Measurements from ENCODE around the gene TRIM40. TPM values are rescaled to one million over a fixed set of nuclear protein-coding genes. Genes with fewer than 3 reads are reported as not detected.

Gene TRIM40
- total and polyA plus RNA-seq, 8 donors = not detected

DNA sequence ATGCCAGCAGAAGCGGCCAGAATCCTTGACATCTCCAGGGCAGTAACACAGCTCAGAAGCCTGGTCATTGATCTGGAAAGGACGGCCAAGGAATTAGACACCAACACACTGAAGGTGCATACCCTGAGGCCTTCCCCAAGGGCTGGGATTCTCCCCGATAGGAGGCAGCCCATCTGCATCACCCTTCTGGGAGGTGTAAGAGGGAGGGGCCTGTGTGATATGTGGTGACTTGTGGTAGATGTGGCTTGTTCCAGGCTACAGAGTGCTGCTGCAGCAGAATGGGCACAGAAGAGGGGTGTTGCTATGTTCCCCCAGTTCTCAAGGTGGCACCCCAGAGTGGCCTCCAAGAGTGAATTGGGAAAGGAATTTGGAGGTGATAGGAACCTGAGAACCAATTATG, 11.2 kb downstream of the TRIM40 start:
- H3K9me3 ChIP-seq = no peaks in the 10 kb centered on the region
- FAIRE-seq = no peak
- no peaks in the 10 kb centered on the region for H3K4me1 ChIP-seq
- no peaks in the 10 kb centered on the region for H3K36me3 ChIP-seq
- H3K27ac ChIP-seq = no peak overlapping the region
- intact Hi-C loops (cut with DNase I) = no loop called here
- ATAC-seq = no peak
- peaks cover 0 to 4% (median 2%) of the 10 kb centered on the region in 4 donors for H3K27me3 ChIP-seq
- 64 to 78% methylated on average over 3 of the region's 3 CpGs for WGBS, 2 donors
- TF ChIP-seq, protein P1, sequence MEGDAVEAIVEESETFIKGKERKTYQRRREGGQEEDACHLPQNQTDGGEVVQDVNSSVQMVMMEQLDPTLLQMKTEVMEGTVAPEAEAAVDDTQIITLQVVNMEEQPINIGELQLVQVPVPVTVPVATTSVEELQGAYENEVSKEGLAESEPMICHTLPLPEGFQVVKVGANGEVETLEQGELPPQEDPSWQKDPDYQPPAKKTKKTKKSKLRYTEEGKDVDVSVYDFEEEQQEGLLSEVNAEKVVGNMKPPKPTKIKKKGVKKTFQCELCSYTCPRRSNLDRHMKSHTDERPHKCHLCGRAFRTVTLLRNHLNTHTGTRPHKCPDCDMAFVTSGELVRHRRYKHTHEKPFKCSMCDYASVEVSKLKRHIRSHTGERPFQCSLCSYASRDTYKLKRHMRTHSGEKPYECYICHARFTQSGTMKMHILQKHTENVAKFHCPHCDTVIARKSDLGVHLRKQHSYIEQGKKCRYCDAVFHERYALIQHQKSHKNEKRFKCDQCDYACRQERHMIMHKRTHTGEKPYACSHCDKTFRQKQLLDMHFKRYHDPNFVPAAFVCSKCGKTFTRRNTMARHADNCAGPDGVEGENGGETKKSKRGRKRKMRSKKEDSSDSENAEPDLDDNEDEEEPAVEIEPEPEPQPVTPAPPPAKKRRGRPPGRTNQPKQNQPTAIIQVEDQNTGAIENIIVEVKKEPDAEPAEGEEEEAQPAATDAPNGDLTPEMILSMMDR (IDR thresholded peaks at IDR 0.05) = no peak
- H3K4me3 ChIP-seq = no peak overlapping the region
- DNase-seq = no peak

DNA sequence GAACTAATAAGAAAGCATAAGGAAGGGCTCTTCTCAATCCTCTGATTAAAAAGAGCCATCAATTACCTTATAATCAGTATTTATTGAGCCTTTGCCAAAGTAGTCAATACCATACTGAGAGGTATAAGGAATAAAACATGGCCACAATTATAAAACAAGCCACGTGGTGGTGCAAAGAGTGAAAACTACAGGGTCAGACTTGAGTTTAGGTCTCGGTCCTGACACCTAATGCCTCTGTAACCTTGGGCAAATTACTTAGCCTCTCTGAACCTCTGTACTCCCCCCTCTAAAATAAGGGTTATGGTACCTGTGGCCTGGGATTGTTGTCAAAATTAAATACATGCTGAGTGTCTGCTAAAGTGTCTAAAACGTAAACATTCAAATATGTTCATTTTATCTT, 13.3 kb downstream of the TRIM40 start:
- intact Hi-C loops (cut with DNase I) = no loop called here
- FAIRE-seq = no peak
- Histone ChIP-seq H3K9me3 (no peaks in the 10 kb centered on the region), H3K27ac (no peak overlapping the region), H3K4me3 (no peak overlapping the region), H3K4me1 (no peaks in the 10 kb centered on the region), H3K27me3 (no peaks in the 10 kb centered on the region), H3K36me3 (no peaks in the 10 kb centered on the region)
- TF ChIP-seq, protein P1 (IDR thresholded peaks at IDR 0.05) = no peak
- no peak for DNase-seq
- no peak for ATAC-seq
- WGBS, 2 donors = 52 to 56% methylated on average over 3 of the region's 3 CpGs

DNA sequence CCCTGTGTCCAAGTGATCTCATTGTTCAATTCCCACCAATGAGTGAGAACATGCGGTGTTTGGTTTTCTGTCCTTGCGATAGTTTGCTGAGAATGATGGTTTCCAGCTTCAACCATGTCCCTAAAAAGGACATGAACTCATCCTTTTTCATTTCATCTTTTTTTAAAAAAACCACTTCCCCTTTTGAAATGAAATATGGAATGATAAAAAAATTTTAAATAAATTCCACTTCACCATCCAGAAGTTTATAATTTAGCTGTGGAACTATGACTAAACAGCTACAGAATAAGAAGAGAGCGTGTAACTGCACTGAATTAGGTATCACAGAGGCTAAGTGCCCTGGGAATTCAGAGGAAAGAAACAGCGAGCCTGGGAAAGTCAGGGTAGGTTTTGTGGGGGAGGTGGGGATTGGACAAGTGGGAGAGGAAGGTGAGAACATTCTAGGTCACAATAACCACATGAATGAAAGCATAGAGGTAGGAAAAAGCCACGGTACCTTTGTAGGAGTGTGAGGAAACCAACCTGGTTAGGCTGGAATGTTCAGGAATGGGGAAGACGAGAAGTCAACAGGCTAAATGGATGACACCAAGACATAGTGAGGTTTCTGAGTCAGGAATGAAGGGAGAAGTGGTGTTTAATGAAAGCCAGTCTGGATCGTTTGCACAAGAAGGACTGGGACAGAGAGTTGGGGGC, 14.1 kb downstream of the TRIM40 start:
- ATAC-seq (no peak), FAIRE-seq (no peak), DNase-seq (no peak)
- no peaks in the 10 kb centered on the region for H3K9me3 ChIP-seq
- H3K27ac ChIP-seq = no peak overlapping the region
- H3K4me3 ChIP-seq = no peak overlapping the region
- H3K4me1 ChIP-seq = peaks cover 0 to 5% (median 0%) of the 10 kb centered on the region in 3 donors
- H3K27me3 ChIP-seq = no peaks in the 10 kb centered on the region
- H3K36me3 ChIP-seq = no peaks in the 10 kb centered on the region
- intact Hi-C loops (cut with DNase I) = no loop called here
- TF ChIP-seq, protein P1 (IDR thresholded peaks at IDR 0.05) = no peak
- WGBS, 2 donors = 67 to 71% methylated on average over 7 of the region's 7 CpGs

DNA sequence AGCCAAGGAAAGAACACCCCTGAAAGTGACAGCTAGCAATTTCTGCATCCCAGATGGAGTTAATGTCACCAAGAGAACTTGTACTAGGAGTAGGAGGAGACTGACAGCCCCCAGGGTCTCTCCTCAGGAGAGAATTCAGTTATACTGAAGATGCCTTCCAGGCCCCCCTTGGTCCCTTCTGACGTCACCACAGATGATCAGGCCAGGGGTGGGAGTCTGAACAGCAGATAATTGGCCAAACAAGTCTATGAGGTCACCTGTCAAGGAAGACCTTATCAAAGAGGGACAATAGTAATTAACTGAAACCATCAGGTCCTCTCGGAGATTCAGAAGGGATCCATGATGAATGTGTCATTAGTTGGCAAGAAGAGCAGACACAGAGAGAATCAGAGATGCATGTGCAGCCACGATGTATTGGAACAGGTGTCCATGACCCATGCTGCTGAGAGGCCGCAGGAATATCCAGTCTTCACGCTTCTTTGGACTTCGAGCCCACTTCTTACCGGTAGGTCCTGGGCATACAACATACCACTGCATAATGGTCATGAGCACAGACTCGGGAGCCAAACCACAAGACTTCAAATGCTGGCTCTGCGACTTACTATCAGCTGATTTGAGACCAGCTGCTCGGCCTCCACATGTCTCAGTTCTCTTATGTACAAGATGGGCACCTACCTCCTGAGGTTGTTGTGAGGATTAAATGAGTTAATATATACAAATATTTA, 14.9 kb downstream of the TRIM40 start:
- Histone ChIP-seq H3K9me3 (no peaks in the 10 kb centered on the region), H3K36me3 (no peaks in the 10 kb centered on the region), H3K27me3 (no peaks in the 10 kb centered on the region), H3K4me3 (no peak overlapping the region), H3K27ac (no peak overlapping the region), H3K4me1 (peaks cover 0 to 5% (median 0%) of the 10 kb centered on the region in 3 donors)
- no peak for ATAC-seq
- TF ChIP-seq, protein P1 (IDR thresholded peaks at IDR 0.05) = no peak
- 71 to 75% methylated on average over 10 of the region's 10 CpGs for WGBS, 2 donors
- no peak for DNase-seq
- intact Hi-C loops (cut with DNase I) = no loop called here
- no peak for FAIRE-seq

DNA sequence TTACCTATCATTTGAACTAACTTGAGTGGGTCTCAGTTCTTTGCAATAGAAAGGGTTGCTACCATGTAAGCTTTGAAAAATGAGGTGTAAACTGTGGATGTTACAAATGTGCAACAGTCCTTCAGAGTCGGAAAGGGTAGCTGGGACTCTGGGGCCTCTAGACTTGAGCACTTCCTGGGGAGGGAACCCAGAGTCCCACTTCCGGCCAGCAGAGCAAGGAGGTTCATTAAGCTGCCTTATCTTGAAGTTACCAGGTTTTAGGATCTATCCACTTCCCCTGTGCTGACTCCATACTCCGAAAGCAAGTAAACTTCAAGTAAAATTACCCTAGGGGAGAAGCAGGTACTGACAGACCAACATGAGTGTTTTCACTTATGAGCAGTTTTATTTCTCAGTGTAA, 15.6 kb downstream of the TRIM40 start:
- no peak overlapping the region for H3K27ac ChIP-seq
- 57 to 74% methylated on average over 3 of the region's 3 CpGs for WGBS, 2 donors
- H3K27me3 ChIP-seq = no peaks in the 10 kb centered on the region
- TF ChIP-seq, protein P1 (IDR thresholded peaks at IDR 0.05) = no peak
- FAIRE-seq (no peak), ATAC-seq (no peak), DNase-seq (no peak)
- H3K36me3 ChIP-seq = no peaks in the 10 kb centered on the region
- intact Hi-C loops (cut with DNase I) = no loop called here
- H3K4me1 ChIP-seq = peaks cover 0 to 5% (median 0%) of the 10 kb centered on the region in 3 donors
- H3K4me3 ChIP-seq = no peak overlapping the region
- no peaks in the 10 kb centered on the region for H3K9me3 ChIP-seq

Data from pancreas (tissue), 10 donors.